Gastrocnemius medialis (tissue), 4 donors: Measurements from ENCODE around the gene INPP5D.

Experiments used
- CTCF ChIP-seq, 5 experiments: fragments of 450-650 bp in 3 of 5; fragments of 200-600 bp in 2 of 5; sonication (generic) in 2 of 5; IDR thresholded peaks in 4 of 5; conservative IDR thresholded peaks in 1 of 5; 1 replicate in 4 of 5; 2 replicates in 1 of 5; pipeline ENCODE4 v1.5.1; 2016 to 2019; ENCODE audit warnings: antibody characterized with exemption in 5 of 5, mild to moderate bottlenecking in 3 of 5, moderate library complexity in 3 of 5
- POLR2A ChIP-seq, 2 donors: fragments of 450-650 bp; IDR thresholded peaks; one replicate each; pipeline ENCODE4 v1.6.1; 2017; ENCODE audit warnings: antibody characterized with exemption in 2 of 2, mild to moderate bottlenecking in 2 of 2, moderate library complexity in 2 of 2

- TF ChIP-seq CTCF (IDR thresholded peaks at IDR 0.05 in 4 of 5, conservative IDR thresholded peaks at IDR 0.05 in 1 of 5) (no peak), POLR2A (IDR thresholded peaks at IDR 0.05) (no peak)
Measured at GRCh38 chr2:233031556-233032500, 28.3 kb upstream of the INPP5D start.
